ENCODE data around the gene LLGL2. TPM values are rescaled to one million over a fixed set of nuclear protein-coding genes. Genes with fewer than 3 reads are reported as not detected.

The LLGL2 gene
- total and polyA plus RNA-seq, 10 of the 15 experiments (the other 5 are each of a cell fraction or from before 2014, with no cell fraction given), result 0.21 to 9.9 (median 4.5) TPM

DNA sequence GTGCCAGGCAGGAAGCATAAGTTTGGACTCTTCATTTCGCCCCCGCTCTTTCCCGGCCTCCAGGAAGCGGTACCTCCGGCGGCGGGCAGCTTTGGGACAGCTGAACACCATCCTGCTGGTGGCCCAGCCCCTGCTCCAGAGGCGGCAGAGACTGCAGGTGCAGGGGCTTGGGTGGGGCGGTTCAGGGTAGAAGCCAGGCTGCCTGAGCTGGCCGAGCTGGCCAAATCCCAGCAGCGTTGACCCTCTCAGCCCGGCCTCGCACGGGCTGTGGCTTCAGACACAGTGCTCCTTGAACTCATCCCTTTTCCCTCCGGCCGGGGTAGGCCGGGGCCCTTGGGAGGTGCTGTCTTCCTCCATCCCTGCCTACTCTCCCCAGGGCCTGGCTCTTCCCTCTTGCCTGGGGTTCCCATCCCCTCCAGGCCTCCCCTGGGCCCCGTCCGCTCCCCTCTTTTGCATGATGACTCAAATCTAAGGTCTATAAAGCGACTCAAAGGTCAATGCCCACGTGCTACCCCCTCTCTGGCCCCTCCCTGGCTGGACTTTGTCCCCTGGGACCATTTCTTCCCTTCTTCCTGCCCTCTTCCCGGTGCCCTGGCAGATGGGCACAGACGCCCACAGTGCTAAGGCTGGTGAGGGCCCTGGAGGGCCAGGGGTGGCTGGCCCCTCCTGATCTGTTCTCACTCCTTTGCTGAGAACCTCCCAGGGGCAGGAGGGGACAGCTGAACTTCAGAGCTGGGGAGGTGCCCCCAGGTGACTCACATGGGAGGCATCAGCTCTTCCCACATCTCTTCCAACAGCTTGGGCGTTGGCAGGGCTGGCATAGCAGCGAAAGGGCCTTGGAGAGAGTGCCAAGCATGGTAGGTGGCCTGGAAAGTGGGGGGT lies 84.8 kb downstream of the LLGL2 start:
- ATAC-seq (peak; percentile 58), DNase-seq (ENCODE audit: low read depth, low spot score) (no peak), FAIRE-seq (no peak)
- ChIA-PET SMC1A (ENCODE audit: uncharacterized antibody, unreplicated experiment) (no interaction called here), POLR2A (no interaction called here), RAD21 (ENCODE audit: unreplicated experiment) (interaction anchor here (0.7 kb wide), 2 partner anchors 33 to 132 kb away, joined by 4 read pairs; no protein-coding TSS in a partner anchor), CTCF (interaction anchor here (1.2 to 2.8 kb wide), 5 partner anchors 9 to 143 kb away, joined by 3 to 17 read pairs (median 9); no protein-coding TSS in a partner anchor)
- Histone ChIP-seq H3K79me2 (ENCODE audit: control insufficient read depth, insufficient read depth, low read length) (no peaks in the 10 kb centered on the region), H3K4me1 (ENCODE audit: control insufficient read depth, insufficient read depth, low read length) (no peaks in the 10 kb centered on the region), H4K20me1 (ENCODE audit: control insufficient read depth, insufficient read depth) (no peaks in the 10 kb centered on the region), H3K9me3 (replicated peaks; ENCODE audit: control insufficient read depth, insufficient read depth, low read length) (no peaks in the 10 kb centered on the region), H3K9ac (ENCODE audit: control insufficient read depth, insufficient read depth, low read length) (no peak overlapping the region), H3K4me2 (ENCODE audit: control insufficient read depth, insufficient read depth) (no peak overlapping the region), H3K27me3 (replicated peaks in 1 of 2; ENCODE audit: control insufficient read depth in 2 of 2, insufficient read depth in 2 of 2, low read length in 1 of 2) (no peaks in the 10 kb centered on the region), H3K36me3 (ENCODE audit: control insufficient read depth in 2 of 2, insufficient read depth in 2 of 2, low read length in 1 of 2) (no peaks in the 10 kb centered on the region), H2AFZ (ENCODE audit: control insufficient read depth, low read depth, low read length) (no peak overlapping the region), H3K27ac (ENCODE audit: control insufficient read depth, insufficient read depth) (no peak overlapping the region), H3K4me3 (no peak overlapping the region)
- WGBS (ENCODE audit: insufficient coverage, insufficient replicate concordance, low lambda C conversion rate, missing lambda C conversion rate), result 35% methylated on average over 25 of the region's 25 CpGs
- intact Hi-C loops (cut with micrococcal nuclease; ENCODE audit: unreplicated experiment) (no loop called here), in situ Hi-C loops (cut with MboI) (no loop called here)
- no TSS peak for BruUV-seq (replicated peaks)
- peak; percentile 72 for TF ChIP-seq MEF2B (IDR thresholded peaks at IDR 0.05; ENCODE audit: partially characterized antibody, poor library complexity, severe bottlenecking)
- TF ChIP-seq, protein P1, sequence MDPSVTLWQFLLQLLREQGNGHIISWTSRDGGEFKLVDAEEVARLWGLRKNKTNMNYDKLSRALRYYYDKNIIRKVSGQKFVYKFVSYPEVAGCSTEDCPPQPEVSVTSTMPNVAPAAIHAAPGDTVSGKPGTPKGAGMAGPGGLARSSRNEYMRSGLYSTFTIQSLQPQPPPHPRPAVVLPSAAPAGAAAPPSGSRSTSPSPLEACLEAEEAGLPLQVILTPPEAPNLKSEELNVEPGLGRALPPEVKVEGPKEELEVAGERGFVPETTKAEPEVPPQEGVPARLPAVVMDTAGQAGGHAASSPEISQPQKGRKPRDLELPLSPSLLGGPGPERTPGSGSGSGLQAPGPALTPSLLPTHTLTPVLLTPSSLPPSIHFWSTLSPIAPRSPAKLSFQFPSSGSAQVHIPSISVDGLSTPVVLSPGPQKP (IDR thresholded peaks at IDR 0.05; ENCODE audit: low read depth, low read length), result no peak
- TF ChIP-seq SKIL (IDR thresholded peaks at IDR 0.05; ENCODE audit: low read depth, poor library complexity, severe bottlenecking), result no peak
- TF ChIP-seq SUPT20H (IDR thresholded peaks at IDR 0.05; ENCODE audit: borderline replicate concordance, control insufficient read depth, low read depth, low read length), result no peak
- no peak for TF ChIP-seq ASH2L (IDR thresholded peaks at IDR 0.05; ENCODE audit: borderline replicate concordance, low read depth)
- TF ChIP-seq, protein P2, sequence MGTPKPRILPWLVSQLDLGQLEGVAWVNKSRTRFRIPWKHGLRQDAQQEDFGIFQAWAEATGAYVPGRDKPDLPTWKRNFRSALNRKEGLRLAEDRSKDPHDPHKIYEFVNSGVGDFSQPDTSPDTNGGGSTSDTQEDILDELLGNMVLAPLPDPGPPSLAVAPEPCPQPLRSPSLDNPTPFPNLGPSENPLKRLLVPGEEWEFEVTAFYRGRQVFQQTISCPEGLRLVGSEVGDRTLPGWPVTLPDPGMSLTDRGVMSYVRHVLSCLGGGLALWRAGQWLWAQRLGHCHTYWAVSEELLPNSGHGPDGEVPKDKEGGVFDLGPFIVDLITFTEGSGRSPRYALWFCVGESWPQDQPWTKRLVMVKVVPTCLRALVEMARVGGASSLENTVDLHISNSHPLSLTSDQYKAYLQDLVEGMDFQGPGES (IDR thresholded peaks at IDR 0.05), result no peak
- TF ChIP-seq NR2C1 (IDR thresholded peaks at IDR 0.05), result no peak
- peak; percentile 52 for TF ChIP-seq NR2F1 (conservative IDR thresholded peaks at IDR 0.05)
- TF ChIP-seq IKZF1 (conservative IDR thresholded peaks at IDR 0.05), result peak; percentile 62
- no peak for TF ChIP-seq SREBF2 (IDR thresholded peaks at IDR 0.05; ENCODE audit: low read length)
- TF ChIP-seq, protein P3, sequence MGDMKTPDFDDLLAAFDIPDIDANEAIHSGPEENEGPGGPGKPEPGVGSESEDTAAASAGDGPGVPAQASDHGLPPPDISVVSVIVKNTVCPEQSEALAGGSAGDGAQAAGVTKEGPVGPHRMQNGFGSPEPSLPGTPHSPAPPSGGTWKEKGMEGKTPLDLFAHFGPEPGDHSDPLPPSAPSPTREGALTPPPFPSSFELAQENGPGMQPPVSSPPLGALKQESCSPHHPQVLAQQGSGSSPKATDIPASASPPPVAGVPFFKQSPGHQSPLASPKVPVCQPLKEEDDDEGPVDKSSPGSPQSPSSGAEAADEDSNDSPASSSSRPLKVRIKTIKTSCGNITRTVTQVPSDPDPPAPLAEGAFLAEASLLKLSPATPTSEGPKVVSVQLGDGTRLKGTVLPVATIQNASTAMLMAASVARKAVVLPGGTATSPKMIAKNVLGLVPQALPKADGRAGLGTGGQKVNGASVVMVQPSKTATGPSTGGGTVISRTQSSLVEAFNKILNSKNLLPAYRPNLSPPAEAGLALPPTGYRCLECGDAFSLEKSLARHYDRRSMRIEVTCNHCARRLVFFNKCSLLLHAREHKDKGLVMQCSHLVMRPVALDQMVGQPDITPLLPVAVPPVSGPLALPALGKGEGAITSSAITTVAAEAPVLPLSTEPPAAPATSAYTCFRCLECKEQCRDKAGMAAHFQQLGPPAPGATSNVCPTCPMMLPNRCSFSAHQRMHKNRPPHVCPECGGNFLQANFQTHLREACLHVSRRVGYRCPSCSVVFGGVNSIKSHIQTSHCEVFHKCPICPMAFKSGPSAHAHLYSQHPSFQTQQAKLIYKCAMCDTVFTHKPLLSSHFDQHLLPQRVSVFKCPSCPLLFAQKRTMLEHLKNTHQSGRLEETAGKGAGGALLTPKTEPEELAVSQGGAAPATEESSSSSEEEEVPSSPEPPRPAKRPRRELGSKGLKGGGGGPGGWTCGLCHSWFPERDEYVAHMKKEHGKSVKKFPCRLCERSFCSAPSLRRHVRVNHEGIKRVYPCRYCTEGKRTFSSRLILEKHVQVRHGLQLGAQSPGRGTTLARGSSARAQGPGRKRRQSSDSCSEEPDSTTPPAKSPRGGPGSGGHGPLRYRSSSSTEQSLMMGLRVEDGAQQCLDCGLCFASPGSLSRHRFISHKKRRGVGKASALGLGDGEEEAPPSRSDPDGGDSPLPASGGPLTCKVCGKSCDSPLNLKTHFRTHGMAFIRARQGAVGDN (IDR thresholded peaks at IDR 0.05), result no peak
- 0 out of 2 replicates have a peak, but pooled peaks have one; percentile 33 for TF ChIP-seq DPF2 (IDR thresholded peaks at IDR 0.05)
- TF ChIP-seq IKZF2 (IDR thresholded peaks at IDR 0.05), result 0 out of 4 replicates have a peak, but pooled peaks of 1 of the 2 experiments have one; percentile 17
- no peak for TF ChIP-seq RAD21 (IDR thresholded peaks at IDR 0.05; ENCODE audit: insufficient read depth, low read depth, low read length)
